ENCODE measurements around the gene LAMB3.

The LAMB3 gene

GRCh38 chr1:209630383-209631225, 21.6 kb downstream of the LAMB3 start:
- no peak for DNase-seq

GRCh38 chr1:209629621-209630382, 22.4 kb downstream of the LAMB3 start:
- no peak for DNase-seq

GRCh38 chr1:209628618-209629299, 23.5 kb downstream of the LAMB3 start:
- no peak for DNase-seq

- peak; percentile 80 for DNase-seq
Observed at GRCh38 chr1:209627732-209628196, 24.5 kb downstream of the LAMB3 start.

GRCh38 chr1:209627027-209627731, 25.0 kb downstream of the LAMB3 start:
- no peak for DNase-seq

DNA sequence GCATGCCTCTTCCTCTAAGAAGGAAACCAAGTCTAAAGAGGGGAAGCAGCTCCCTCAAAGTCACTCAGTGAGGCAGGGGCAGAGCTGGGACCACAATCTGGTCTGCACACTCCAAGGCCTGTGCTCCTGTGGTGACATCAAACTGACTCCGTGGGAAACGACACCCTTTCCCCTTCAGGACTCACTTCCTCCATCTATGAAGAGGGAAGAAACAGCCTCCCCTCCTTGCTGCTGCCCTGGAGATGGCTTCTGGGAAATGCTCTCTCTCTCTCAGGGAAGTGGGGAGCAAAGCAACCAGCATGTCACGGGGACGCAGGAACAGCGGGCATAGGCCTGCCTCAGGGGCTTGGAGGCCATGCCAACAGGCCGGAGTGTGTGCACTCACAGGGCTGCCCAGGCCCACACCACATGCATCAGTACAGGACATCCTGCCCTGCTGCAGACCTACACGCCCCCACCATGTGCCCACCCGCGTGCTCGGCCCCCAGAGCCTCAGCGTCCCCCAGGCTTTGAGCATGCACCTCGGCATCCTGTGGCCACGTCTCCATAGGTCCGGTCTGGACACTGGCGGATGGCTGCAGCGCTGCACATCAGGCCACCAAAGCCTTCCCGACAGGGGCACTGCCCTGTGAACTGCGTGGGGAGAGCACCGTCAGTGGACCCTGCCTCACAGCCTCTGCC, 25.7 kb downstream of the LAMB3 start:
- no peak for DNase-seq

GRCh38 chr1:209625791-209626285, 26.4 kb downstream of the LAMB3 start:
- no peak for DNase-seq

DNA sequence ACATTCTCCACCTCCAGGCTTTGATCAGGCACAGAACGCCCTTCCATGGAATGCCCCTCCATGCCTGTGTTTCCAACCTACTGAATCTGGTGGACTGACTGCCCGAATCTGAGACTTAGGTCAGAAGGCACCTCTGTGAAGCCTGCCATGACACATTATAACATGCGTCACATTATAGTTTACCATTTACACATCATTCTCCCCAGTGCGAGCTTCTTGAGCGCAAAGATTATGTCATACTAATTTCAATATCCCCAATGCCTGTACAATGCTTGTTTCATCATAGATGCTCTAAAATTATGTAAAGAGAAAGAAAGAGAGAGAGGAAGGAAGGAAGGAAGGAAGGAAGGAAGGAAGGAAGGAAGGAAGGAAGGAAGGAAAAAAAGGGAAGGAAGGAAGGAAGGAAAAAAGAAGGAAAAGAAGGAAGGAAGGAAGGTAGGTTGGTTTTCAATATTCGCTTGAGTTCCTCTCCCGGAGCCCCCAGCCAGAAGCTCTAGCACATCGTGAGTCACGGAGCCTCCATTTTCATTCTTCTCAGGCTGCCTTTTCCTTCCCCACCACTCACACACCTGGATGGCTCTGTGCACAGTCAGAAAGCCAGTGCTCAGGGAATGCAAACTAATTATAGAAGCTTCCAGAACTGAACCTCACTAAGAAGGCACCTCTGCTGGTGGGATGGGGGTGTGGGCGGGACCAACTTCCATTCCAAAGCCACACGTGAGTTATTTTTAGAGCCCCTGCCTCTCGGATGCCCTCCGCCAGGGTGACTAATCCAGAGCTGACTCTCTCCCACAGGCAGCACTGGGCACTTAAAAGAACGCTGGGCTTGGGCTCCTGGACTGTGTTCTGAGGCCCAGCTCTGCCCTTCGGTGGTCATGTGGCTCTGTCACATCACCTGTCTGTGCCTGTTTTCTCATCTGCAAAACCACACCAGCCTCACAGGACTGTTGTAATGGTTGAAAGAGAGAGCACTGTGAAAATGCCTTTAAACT, 27.4 kb downstream of the LAMB3 start:
- no peak for DNase-seq

- DNase-seq: no peak
Observed at GRCh38 chr1:209622841-209623829, 29.1 kb downstream of the LAMB3 start.

- DNase-seq: no peak
Observed at GRCh38 chr1:209621741-209622655, 30.2 kb downstream of the LAMB3 start.

- DNase-seq: no peak
Observed at GRCh38 chr1:209621286-209621685, 30.9 kb downstream of the LAMB3 start.

DNA sequence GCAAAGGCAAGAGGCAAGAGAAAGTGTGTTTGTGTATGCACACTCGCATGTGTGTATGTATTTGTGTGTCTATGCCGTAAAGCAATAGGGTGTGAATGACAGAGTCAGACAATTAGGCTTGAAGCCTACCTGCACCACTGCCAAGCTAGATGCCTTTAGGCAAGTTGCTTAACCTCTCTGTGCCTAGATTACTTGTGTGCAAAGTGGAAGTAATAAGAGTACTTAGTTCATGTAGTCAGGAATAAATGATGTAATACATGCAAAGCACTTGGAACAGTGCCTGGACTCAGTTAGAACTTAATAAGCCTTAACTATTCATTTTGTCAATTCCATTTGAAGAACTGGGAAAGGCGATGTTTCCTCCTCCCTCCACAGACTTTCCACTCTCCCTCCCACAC, 31.7 kb downstream of the LAMB3 start:
- DNase-seq: no peak

DNA sequence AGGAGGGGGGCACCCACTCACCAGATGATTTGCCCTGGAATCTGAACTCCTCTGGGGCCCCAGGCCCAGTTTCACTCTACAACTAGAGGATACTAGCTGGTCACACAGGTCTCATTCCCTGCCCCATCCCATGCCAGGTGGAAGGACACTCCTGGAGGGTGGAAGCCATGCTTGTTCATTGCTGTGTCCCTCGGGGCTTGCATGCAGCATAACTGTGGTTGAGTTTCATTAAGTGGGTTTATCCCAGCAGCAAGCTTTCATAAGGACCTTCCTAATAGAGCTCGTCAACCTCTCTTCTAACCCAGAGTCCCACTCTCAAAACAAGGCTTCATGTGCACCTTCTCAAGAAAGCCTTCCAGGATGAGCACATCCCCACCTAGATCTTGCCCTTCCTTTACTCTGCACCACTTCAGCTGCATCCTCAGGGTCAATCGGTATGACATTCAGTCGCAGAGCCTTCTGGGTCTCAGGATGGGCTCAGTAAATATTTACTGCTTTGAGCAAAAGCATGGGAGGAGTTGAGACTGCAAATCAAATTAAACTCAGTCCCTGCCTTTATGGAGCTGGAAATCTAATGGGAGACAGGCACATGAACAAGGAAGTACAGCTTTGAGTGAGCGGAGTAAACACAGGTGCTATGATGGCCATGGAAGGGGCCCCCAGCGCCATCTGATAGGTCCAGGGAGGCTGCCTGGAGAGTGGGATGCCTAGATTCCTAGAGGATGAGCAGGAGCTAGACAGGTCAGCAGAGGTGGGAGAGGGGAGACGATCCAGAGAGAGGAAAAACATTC, 32.3 kb downstream of the LAMB3 start:
- no peak for DNase-seq

- no peak for DNase-seq
Observed at GRCh38 chr1:209618756-209619420, 33.3 kb downstream of the LAMB3 start.

DNA sequence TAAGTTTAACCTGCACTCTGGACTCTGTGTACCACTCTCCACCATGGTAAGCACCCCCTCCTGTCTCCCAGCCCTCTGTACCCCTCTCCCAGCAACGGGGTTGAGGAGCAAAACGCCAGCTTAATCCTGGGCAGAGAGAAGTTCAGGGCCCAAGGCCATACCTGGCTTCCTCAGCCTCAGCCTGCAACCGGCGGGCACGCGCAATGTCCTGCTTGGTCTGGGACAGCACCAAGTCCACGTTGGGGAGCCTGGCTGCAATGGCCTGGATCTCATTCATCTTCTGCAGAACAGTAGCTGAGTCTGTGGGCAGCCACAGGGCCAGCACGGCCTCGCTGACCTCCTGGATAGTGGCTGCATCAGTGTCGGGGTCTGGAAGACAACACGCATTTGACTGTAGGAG, 33.9 kb downstream of the LAMB3 start:
- DNase-seq: no peak

DNA sequence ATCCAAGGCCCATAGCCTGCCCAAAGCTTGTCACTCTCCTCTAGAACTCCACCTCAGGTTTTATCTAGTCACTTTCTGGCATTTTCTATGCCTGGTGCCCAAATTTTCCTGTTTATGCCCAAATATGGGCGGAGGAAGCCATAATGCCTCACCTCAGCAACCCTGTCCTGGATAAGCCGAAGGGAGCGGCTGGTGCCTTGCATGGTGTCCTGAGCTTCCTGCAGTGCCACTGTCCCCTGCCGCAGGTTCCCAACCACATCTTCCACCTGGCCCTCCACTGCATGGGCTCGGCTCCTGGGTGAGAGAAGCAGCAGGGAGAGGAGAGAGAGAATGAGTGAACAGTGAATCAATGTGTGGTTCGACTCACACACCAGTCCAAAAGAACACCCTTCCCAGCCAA, 34.5 kb downstream of the LAMB3 start:
- no peak for DNase-seq

Measured in activated naive CD4-positive, alpha-beta T cell treated with anti-CD3 and anti-CD28 coated beads, Interleukin-2, amount 50 U/mL, for 16 hours (primary cell).